ENCODE data around the gene MCRIP1.

- TF ChIP-seq CTCF (IDR thresholded peaks at IDR 0.05) = no peak
- no peak for TF ChIP-seq POLR2A (IDR thresholded peaks at IDR 0.05; ENCODE audit: low read depth)
Measured at GRCh38 chr17:81863833-81864768, 31.0 kb upstream of the MCRIP1 start.

Data from esophagus muscularis mucosa (tissue), 3 donors.